ENCODE results near the gene SNX17. TPM values are rescaled to one million over a fixed set of nuclear protein-coding genes. Genes with fewer than 3 reads are reported as not detected.

Gene SNX17
- total RNA-seq, 1 experiment from 2014 or later: 60.6 TPM

- Histone ChIP-seq H3K4me3 (peak overlapping the region; percentile 82), H3K27ac (peak overlapping the region; percentile 69), H3K9me3 (ENCODE audit: insufficient read depth, low read depth) (no peaks in the 10 kb centered on the region), H3K27me3 (ENCODE audit: insufficient read depth, low read depth) (no peaks in the 10 kb centered on the region), H3K36me3 (ENCODE audit: low read depth) (peaks cover 12% of the 10 kb centered on the region; the same call in 1 of the 2 replicates), H3K9me2 (ENCODE audit: insufficient read depth) (no peaks in the 10 kb centered on the region), H2AFZ (peak overlapping the region; percentile 91), H3F3A (ENCODE audit: insufficient read depth, low read depth) (peaks cover 53% of the 10 kb centered on the region; the same call in 1 of the 2 replicates), H4K20me1 (ENCODE audit: insufficient read depth) (no peaks in the 10 kb centered on the region), H3K4me2 (peak overlapping the region; percentile 99), H3K79me2 (ENCODE audit: low read depth) (peaks cover 23% of the 10 kb centered on the region), H3K4me1 (replicated peaks; ENCODE audit: insufficient read depth) (peaks cover 28% of the 10 kb centered on the region)
- POLR2A ChIA-PET (ENCODE audit: unreplicated experiment): interaction anchor here (0.6 kb wide), 2 partner anchors 166 to 1573 kb away, joined by 3 to 4 read pairs; no protein-coding TSS in a partner anchor
- no peak for DNase-seq
- intact Hi-C loops (cut with micrococcal nuclease; ENCODE audit: unreplicated experiment): loop anchor here (2.0 to 10.0 kb wide), 3 partner anchors 33 to 304 kb away; partner anchors contain the start of genes ATRAID, CAD, CCDC121 and GPN1
- BruUV-seq (replicated peaks): no TSS peak
- no peak for TF ChIP-seq EZH2 (IDR thresholded peaks at IDR 0.05; ENCODE audit: low read depth)
- TF ChIP-seq, protein P1, sequence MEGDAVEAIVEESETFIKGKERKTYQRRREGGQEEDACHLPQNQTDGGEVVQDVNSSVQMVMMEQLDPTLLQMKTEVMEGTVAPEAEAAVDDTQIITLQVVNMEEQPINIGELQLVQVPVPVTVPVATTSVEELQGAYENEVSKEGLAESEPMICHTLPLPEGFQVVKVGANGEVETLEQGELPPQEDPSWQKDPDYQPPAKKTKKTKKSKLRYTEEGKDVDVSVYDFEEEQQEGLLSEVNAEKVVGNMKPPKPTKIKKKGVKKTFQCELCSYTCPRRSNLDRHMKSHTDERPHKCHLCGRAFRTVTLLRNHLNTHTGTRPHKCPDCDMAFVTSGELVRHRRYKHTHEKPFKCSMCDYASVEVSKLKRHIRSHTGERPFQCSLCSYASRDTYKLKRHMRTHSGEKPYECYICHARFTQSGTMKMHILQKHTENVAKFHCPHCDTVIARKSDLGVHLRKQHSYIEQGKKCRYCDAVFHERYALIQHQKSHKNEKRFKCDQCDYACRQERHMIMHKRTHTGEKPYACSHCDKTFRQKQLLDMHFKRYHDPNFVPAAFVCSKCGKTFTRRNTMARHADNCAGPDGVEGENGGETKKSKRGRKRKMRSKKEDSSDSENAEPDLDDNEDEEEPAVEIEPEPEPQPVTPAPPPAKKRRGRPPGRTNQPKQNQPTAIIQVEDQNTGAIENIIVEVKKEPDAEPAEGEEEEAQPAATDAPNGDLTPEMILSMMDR (conservative IDR thresholded peaks at IDR 0.05): no peak
- CTCF ChIA-PET: interaction anchor here (0.6 kb wide), 1 partner anchor 480 kb away, joined by 5 read pairs; no protein-coding TSS in a partner anchor
Observed at GRCh38 chr2:27323596-27324285, 46.7 kb upstream of the SNX17 start.

DNA sequence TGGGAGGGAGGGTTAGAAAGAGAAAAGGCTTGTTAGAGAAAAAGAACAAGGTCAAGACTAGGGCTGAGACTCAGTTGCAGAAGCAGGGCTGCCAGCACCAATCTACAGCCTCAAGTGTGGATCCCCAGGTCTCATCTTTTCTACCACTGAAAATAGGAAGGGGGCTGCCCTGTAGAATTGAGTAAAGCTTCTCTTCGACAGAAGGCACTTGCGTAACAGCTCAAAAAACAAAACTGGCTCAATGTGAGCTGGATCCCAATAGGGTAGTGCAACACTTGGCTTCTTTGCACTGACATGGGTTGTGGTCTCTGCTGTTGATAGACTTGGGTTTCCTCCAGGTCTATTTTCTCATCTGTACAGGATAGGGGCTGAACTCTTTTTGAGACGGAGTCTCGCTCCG, 45.7 kb upstream of the SNX17 start:
- no peaks in the 10 kb centered on the region for H4K20me1 ChIP-seq (ENCODE audit: insufficient read depth)
- no peak overlapping the region for H3K4me3 ChIP-seq
- no peak overlapping the region for H3K4me2 ChIP-seq
- H3K27me3 ChIP-seq (ENCODE audit: insufficient read depth, low read depth): no peaks in the 10 kb centered on the region
- H3K9me2 ChIP-seq (ENCODE audit: insufficient read depth): no peaks in the 10 kb centered on the region
- no peaks in the 10 kb centered on the region for H3K9me3 ChIP-seq (ENCODE audit: insufficient read depth, low read depth)
- H3F3A ChIP-seq (ENCODE audit: insufficient read depth, low read depth): peaks cover 53% of the 10 kb centered on the region; the same call in 1 of the 2 replicates
- DNase-seq: no peak
- ChIA-PET POLR2A (ENCODE audit: unreplicated experiment) (no interaction called here), CTCF (no interaction called here)
- H2AFZ ChIP-seq: no peak overlapping the region
- no TSS peak for BruUV-seq (replicated peaks)
- intact Hi-C loops (cut with micrococcal nuclease; ENCODE audit: unreplicated experiment): loop anchor here (5.0 to 10.0 kb wide), 2 partner anchors 110 to 303 kb away; partner anchors contain the start of genes ATRAID, CAD, CCDC121 and GPN1
- H3K4me1 ChIP-seq (replicated peaks; ENCODE audit: insufficient read depth): peaks cover 28% of the 10 kb centered on the region
- no peak for TF ChIP-seq EZH2 (IDR thresholded peaks at IDR 0.05; ENCODE audit: low read depth)
- TF ChIP-seq, protein P1 (conservative IDR thresholded peaks at IDR 0.05): no peak
- H3K27ac ChIP-seq: no peak overlapping the region
- H3K79me2 ChIP-seq (ENCODE audit: low read depth): peaks cover 23% of the 10 kb centered on the region
- peaks cover 17% of the 10 kb centered on the region; the same call in 1 of the 2 replicates for H3K36me3 ChIP-seq (ENCODE audit: low read depth)

GRCh38 chr2:27335311-27335710, 35.1 kb upstream of the SNX17 start:
- H3K27me3 ChIP-seq (ENCODE audit: insufficient read depth, low read depth): no peaks in the 10 kb centered on the region
- intact Hi-C loops (cut with micrococcal nuclease; ENCODE audit: unreplicated experiment): no loop called here
- no peak overlapping the region for H3K4me3 ChIP-seq
- BruUV-seq (replicated peaks): no TSS peak
- H3F3A ChIP-seq (ENCODE audit: insufficient read depth, low read depth): no peaks in the 10 kb centered on the region
- no peak overlapping the region for H3K4me2 ChIP-seq
- H3K27ac ChIP-seq: no peak overlapping the region
- TF ChIP-seq, protein P1 (conservative IDR thresholded peaks at IDR 0.05): no peak
- no peak for TF ChIP-seq EZH2 (IDR thresholded peaks at IDR 0.05; ENCODE audit: low read depth)
- H3K4me1 ChIP-seq (replicated peaks; ENCODE audit: insufficient read depth): no peaks in the 10 kb centered on the region
- H3K9me2 ChIP-seq (ENCODE audit: insufficient read depth): no peaks in the 10 kb centered on the region
- ChIA-PET CTCF (no interaction called here), POLR2A (ENCODE audit: unreplicated experiment) (no interaction called here)
- H3K79me2 ChIP-seq (ENCODE audit: low read depth): no peaks in the 10 kb centered on the region
- no peaks in the 10 kb centered on the region for H4K20me1 ChIP-seq (ENCODE audit: insufficient read depth)
- DNase-seq: no peak
- H3K36me3 ChIP-seq (ENCODE audit: low read depth): peaks cover 18% of the 10 kb centered on the region
- H2AFZ ChIP-seq: no peak overlapping the region
- no peaks in the 10 kb centered on the region for H3K9me3 ChIP-seq (ENCODE audit: insufficient read depth, low read depth)
